Measurements from ENCODE around the gene GET4. TPM values are rescaled to one million over a fixed set of nuclear protein-coding genes. Genes with fewer than 3 reads are reported as not detected.

GET4 gene
- total RNA-seq, 4 donors from 2014 or later = 6.1 to 39.4 (median 26.7) TPM

- no peak overlapping the region for H3K27ac ChIP-seq
- TF ChIP-seq POLR2A (IDR thresholded peaks at IDR 0.05) (no peak), CTCF (IDR thresholded peaks at IDR 0.05) (no peak)
- intact Hi-C loops (cut with DNase I; ENCODE audit: low total_unique reads) = no loop called here
- no peaks in the 10 kb centered on the region for H3K27me3 ChIP-seq
- peaks cover 0 to 7% of the 10 kb centered on the region in 2 donors for H3K4me1 ChIP-seq
- H3K4me3 ChIP-seq = no peak overlapping the region
- H3K36me3 ChIP-seq = no peaks in the 10 kb centered on the region
- no peak for DNase-seq
- H3K9me3 ChIP-seq = no peaks in the 10 kb centered on the region
These were observed 35.6 kb downstream of the GET4 start for GRCh38 chr7:911791-912480.

GRCh38 chr7:913736-914520, 37.6 kb downstream of the GET4 start:
- intact Hi-C loops (cut with DNase I; ENCODE audit: low total_unique reads) = no loop called here
- TF ChIP-seq CTCF (IDR thresholded peaks at IDR 0.05) (no peak), POLR2A (IDR thresholded peaks at IDR 0.05) (no peak)
- Histone ChIP-seq H3K4me3 (no peak overlapping the region), H3K9me3 (no peaks in the 10 kb centered on the region), H3K27ac (no peak overlapping the region), H3K4me1 (peaks cover 0 to 7% of the 10 kb centered on the region in 2 donors), H3K36me3 (no peaks in the 10 kb centered on the region), H3K27me3 (no peaks in the 10 kb centered on the region)
- no peak for DNase-seq

- no peak for TF ChIP-seq POLR2A (IDR thresholded peaks at IDR 0.05)
- TF ChIP-seq CTCF (IDR thresholded peaks at IDR 0.05) = no peak
- no peaks in the 10 kb centered on the region for H3K27me3 ChIP-seq
- intact Hi-C loops (cut with DNase I; ENCODE audit: low total_unique reads) = no loop called here
- no peaks in the 10 kb centered on the region for H3K36me3 ChIP-seq
- DNase-seq = no peak
- no peak overlapping the region for H3K27ac ChIP-seq
- H3K9me3 ChIP-seq = no peaks in the 10 kb centered on the region
- peaks cover 0 to 7% of the 10 kb centered on the region in 2 donors for H3K4me1 ChIP-seq
- no peak overlapping the region for H3K4me3 ChIP-seq
These were observed 38.3 kb downstream of the GET4 start for GRCh38 chr7:914521-915194.

GRCh38 chr7:915291-916218, 39.2 kb downstream of the GET4 start:
- no peak for DNase-seq
- Histone ChIP-seq H3K9me3 (no peaks in the 10 kb centered on the region), H3K27me3 (no peaks in the 10 kb centered on the region), H3K4me1 (peaks cover 0 to 7% of the 10 kb centered on the region in 2 donors), H3K36me3 (no peaks in the 10 kb centered on the region), H3K27ac (no peak overlapping the region), H3K4me3 (no peak overlapping the region)
- intact Hi-C loops (cut with DNase I; ENCODE audit: low total_unique reads) = no loop called here
- TF ChIP-seq POLR2A (IDR thresholded peaks at IDR 0.05) (no peak), CTCF (IDR thresholded peaks at IDR 0.05) (no peak)
